Measurements from ENCODE around the gene IDI2.

DNA sequence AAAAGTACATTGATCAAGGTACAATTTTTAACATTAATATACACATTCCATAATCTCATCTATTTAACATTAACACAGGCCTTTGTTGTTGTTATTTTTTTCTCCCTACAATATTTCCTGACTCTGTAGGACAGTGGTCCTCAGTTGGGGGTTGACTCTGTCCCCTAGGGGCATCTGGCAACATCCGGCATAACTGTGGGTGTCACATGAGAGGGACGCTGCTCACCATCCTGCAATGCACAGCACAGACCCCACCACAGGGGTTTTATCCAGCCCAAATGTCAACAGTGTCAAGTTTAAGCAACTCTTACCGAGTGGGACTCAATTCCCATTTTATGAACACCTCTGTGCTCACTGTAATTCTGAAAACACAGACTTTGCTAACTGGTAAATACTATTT, 14.5 kb upstream of the IDI2 start:
- TF ChIP-seq, protein P1, sequence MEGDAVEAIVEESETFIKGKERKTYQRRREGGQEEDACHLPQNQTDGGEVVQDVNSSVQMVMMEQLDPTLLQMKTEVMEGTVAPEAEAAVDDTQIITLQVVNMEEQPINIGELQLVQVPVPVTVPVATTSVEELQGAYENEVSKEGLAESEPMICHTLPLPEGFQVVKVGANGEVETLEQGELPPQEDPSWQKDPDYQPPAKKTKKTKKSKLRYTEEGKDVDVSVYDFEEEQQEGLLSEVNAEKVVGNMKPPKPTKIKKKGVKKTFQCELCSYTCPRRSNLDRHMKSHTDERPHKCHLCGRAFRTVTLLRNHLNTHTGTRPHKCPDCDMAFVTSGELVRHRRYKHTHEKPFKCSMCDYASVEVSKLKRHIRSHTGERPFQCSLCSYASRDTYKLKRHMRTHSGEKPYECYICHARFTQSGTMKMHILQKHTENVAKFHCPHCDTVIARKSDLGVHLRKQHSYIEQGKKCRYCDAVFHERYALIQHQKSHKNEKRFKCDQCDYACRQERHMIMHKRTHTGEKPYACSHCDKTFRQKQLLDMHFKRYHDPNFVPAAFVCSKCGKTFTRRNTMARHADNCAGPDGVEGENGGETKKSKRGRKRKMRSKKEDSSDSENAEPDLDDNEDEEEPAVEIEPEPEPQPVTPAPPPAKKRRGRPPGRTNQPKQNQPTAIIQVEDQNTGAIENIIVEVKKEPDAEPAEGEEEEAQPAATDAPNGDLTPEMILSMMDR (IDR thresholded peaks at IDR 0.05), result no peak
- no peak for TF ChIP-seq MAFK (IDR thresholded peaks at IDR 0.05; ENCODE audit: partially characterized antibody)
- no peak for TF ChIP-seq TP53 (CRISPR knock-in tag; IDR thresholded peaks at IDR 0.05)
- TF ChIP-seq, protein P2, sequence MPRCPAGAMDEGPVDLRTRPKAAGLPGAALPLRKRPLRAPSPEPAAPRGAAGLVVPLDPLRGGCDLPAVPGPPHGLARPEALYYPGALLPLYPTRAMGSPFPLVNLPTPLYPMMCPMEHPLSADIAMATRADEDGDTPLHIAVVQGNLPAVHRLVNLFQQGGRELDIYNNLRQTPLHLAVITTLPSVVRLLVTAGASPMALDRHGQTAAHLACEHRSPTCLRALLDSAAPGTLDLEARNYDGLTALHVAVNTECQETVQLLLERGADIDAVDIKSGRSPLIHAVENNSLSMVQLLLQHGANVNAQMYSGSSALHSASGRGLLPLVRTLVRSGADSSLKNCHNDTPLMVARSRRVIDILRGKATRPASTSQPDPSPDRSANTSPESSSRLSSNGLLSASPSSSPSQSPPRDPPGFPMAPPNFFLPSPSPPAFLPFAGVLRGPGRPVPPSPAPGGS (IDR thresholded peaks at IDR 0.05), result no peak
- TF ChIP-seq BHLHE40 (IDR thresholded peaks at IDR 0.05; ENCODE audit: low read depth, low read length), result no peak
- TF ChIP-seq POLR2A (IDR thresholded peaks at IDR 0.05; ENCODE audit: low read length), result no peak
- no peak for TF ChIP-seq RAD21 (conservative IDR thresholded peaks at IDR 0.05 in 1 of 2, IDR thresholded peaks at IDR 0.05 in 1 of 2)
- no peak for TF ChIP-seq EP300 (IDR thresholded peaks at IDR 0.05)

Data from A549 (cell line).